ENCODE data around the gene FLAD1.

- no peak for TF ChIP-seq POLR2AphosphoS5 (IDR thresholded peaks at IDR 0.05; ENCODE audit: low read depth, low read length)
- no peak for TF ChIP-seq TAF1 (IDR thresholded peaks at IDR 0.05; ENCODE audit: borderline replicate concordance, low read depth, low read length)
Observed at GRCh38 chr1:154959426-154959780, 23.7 kb upstream of the FLAD1 start.
